H1 (cell line): ENCODE data around the gene RETREG1.

ENCODE experiments used
- CBX5 ChIP-seq: fragments of 300-800, 300-1000 bp; sonication (generic); IDR thresholded peaks from 2 replicates; pipeline ENCODE4 v1.7.1; 2016; ENCODE audit warnings: antibody characterized with exemption, low read length, low read depth
- EGR1 ChIP-seq: IDR thresholded peaks from 2 replicates; pipeline ENCODE4 v1.6.1; 2011; ENCODE audit warnings: low read depth, low read length, borderline replicate concordance
- EZH2 ChIP-seq: fragments of 200-600 bp; sonication (generic); IDR thresholded peaks from 2 replicates; pipeline ENCODE4 v1.7.1; 2012; ENCODE audit warnings: low read depth, mild to moderate bottlenecking, moderate library complexity, low read length, inconsistent platforms; ENCODE audit not compliant: severe bottlenecking
- POLR2AphosphoS5 ChIP-seq: IDR thresholded peaks from 2 replicates; pipeline ENCODE4 v1.6.1; 2011; ENCODE audit warnings: low read depth, low read length
- TBP ChIP-seq: IDR thresholded peaks from 2 replicates; pipeline ENCODE4 v1.6.1; 2011; ENCODE audit warnings: low read depth, low read length, improper control_type of control experiment
- ZNF274 ChIP-seq: IDR thresholded peaks from 2 replicates; pipeline ENCODE4 v1.7.0; 2012; ENCODE audit warnings: low read length, borderline replicate concordance; ENCODE audit errors: extremely low read depth
- TF ChIP-seq, protein P1 (sequence below), 3 experiments: IDR thresholded peaks; 1 replicate in 2 of 3; 2 replicates in 1 of 3; pipeline versions ENCODE4 v1.5.1 to v1.6.1; 2011; ENCODE audit warnings: low read length in 3 of 3, mild to moderate bottlenecking in 3 of 3, inconsistent platforms in 2 of 3, low read depth in 1 of 3, moderate library complexity in 1 of 3; ENCODE audit not compliant: insufficient read depth in 1 of 3; ENCODE audit errors: control extremely low read depth in 1 of 3

- TF ChIP-seq TBP, result no peak
- TF ChIP-seq, protein P1, sequence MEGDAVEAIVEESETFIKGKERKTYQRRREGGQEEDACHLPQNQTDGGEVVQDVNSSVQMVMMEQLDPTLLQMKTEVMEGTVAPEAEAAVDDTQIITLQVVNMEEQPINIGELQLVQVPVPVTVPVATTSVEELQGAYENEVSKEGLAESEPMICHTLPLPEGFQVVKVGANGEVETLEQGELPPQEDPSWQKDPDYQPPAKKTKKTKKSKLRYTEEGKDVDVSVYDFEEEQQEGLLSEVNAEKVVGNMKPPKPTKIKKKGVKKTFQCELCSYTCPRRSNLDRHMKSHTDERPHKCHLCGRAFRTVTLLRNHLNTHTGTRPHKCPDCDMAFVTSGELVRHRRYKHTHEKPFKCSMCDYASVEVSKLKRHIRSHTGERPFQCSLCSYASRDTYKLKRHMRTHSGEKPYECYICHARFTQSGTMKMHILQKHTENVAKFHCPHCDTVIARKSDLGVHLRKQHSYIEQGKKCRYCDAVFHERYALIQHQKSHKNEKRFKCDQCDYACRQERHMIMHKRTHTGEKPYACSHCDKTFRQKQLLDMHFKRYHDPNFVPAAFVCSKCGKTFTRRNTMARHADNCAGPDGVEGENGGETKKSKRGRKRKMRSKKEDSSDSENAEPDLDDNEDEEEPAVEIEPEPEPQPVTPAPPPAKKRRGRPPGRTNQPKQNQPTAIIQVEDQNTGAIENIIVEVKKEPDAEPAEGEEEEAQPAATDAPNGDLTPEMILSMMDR (IDR thresholded peaks at IDR 0.05; ENCODE audit: control extremely low read depth in 1 of 3, insufficient read depth in 1 of 3, low read depth in 1 of 3, low read length in 3 of 3), result no peak
- TF ChIP-seq POLR2AphosphoS5, result no peak
- no peak for TF ChIP-seq ZNF274
- no peak for TF ChIP-seq CBX5
- TF ChIP-seq EZH2, result no peak
- no peak for TF ChIP-seq EGR1
These were observed 133.4 kb downstream of the RETREG1 start for GRCh38 chr5:16483361-16483760.
